GM12878 (cell line): ENCODE measurements around the gene THBS1. TPM values are rescaled to one million over a fixed set of nuclear protein-coding genes. Genes with fewer than 3 reads are reported as not detected.

Experiments used
- ATAC-seq: fragments of 200-7000 bp; cut with Tn5 transposase; 3 replicates; pipeline ENCODE4 v1.9.1; 2020; ENCODE audit warnings: mild to moderate bottlenecking, moderate library complexity
- BruUV-seq: library from RNA; stranded (reverse); fragments of 400-500 nt; replicated peaks from 2 replicates; lab custom pipeline; 2021; lab: Mats Ljungman, UMichigan
- CTCF ChIA-PET: fragments of 300-600 bp; sonication (Branson Sonifier 250); formaldehyde crosslinking; extraction: SDS; loops from one replicate; lab custom pipeline; 2021; ENCODE audit warnings: inconsistent platforms; lab: Yijun Ruan, JAX
- POLR2A ChIA-PET: fragments of 350-600 bp; formaldehyde crosslinking; extraction: SDS; loops from one replicate; lab custom pipeline; 2021; ENCODE audit warnings: inconsistent platforms; lab: Charles Lee
- RAD21 ChIA-PET: fragments of 300-600 bp; sonication (Branson Sonifier 250); formaldehyde crosslinking; loops from one replicate; lab custom pipeline; 2023; ENCODE audit warnings: antibody characterized with exemption; ENCODE audit not compliant: unreplicated experiment; lab: Charles Lee
- SMC1A ChIA-PET: fragments of 300-600 bp; sonication (Branson Sonifier 250); formaldehyde crosslinking; loops from one replicate; lab custom pipeline; 2023; ENCODE audit not compliant: unreplicated experiment, uncharacterized antibody; lab: Charles Lee
- DNase-seq: peaks from one replicate; pipeline ENCODE4 v3.0.0-alpha.2; 2011; ENCODE audit warnings: low read depth, low spot score
- FAIRE-seq: peaks from 3 replicates; lab custom pipeline; 2011; peaks lifted over from hg19 to GRCh38; lab: Jason Lieb, UNC
- H2AFZ ChIP-seq: 2 replicates; pipeline ENCODE4 v1.6.0; 2011; ENCODE audit warnings: low read depth, low read length, control low read depth; ENCODE audit not compliant: control insufficient read depth
- H3K27ac ChIP-seq: 2 replicates; pipeline ENCODE4 v1.5.1; 2011; ENCODE audit warnings: control low read depth; ENCODE audit not compliant: control insufficient read depth, insufficient read depth
- H3K27me3 ChIP-seq, 2 experiments: replicated peaks in 1 of 2; 2 replicates each; pipeline versions ENCODE4 v1.6.0 to v1.6.1; 2011; ENCODE audit warnings: low read length in 1 of 2; ENCODE audit not compliant: control insufficient read depth in 2 of 2, insufficient read depth in 2 of 2
- H3K36me3 ChIP-seq, 2 experiments: 2 replicates each; pipeline ENCODE4 v1.5.1; 2011; ENCODE audit warnings: low read length in 1 of 2; ENCODE audit not compliant: control insufficient read depth in 2 of 2, insufficient read depth in 2 of 2
- H3K4me1 ChIP-seq: 2 replicates; pipeline ENCODE4 v1.6.1; 2011; ENCODE audit warnings: mild to moderate bottlenecking, low read length, moderate library complexity, mixed read lengths; ENCODE audit not compliant: control insufficient read depth, insufficient read depth
- H3K4me2 ChIP-seq: 2 replicates; pipeline ENCODE4 v1.6.0; 2011; ENCODE audit warnings: control low read depth; ENCODE audit not compliant: control insufficient read depth, insufficient read depth
- H3K4me3 ChIP-seq: fragments of 200-600 bp; sonication (generic); 2 replicates; pipeline ENCODE4 v1.5.1; 2016
- H3K79me2 ChIP-seq: 2 replicates; pipeline ENCODE4 v1.6.0; 2011; ENCODE audit warnings: low read length; ENCODE audit not compliant: control insufficient read depth, insufficient read depth
- H3K9ac ChIP-seq: 2 replicates; pipeline ENCODE4 v1.8.0; 2011; ENCODE audit warnings: low read length, control low read depth, mixed read lengths; ENCODE audit not compliant: control insufficient read depth, insufficient read depth
- H3K9me3 ChIP-seq: replicated peaks from 3 replicates; pipeline ENCODE4 v1.5.1; 2011; ENCODE audit warnings: mild to moderate bottlenecking, low read length; ENCODE audit not compliant: control insufficient read depth, insufficient read depth
- H4K20me1 ChIP-seq: 2 replicates; pipeline ENCODE4 v1.6.0; 2011; ENCODE audit not compliant: control insufficient read depth, insufficient read depth
- ATF7 ChIP-seq: fragments of 450-650 bp; IDR thresholded peaks from 2 replicates; pipeline ENCODE4 v1.6.1; 2016; ENCODE audit warnings: low read depth, mild to moderate bottlenecking
- BACH1 ChIP-seq: fragments of 450-650 bp; IDR thresholded peaks from 2 replicates; pipeline ENCODE4 v1.6.1; 2017; ENCODE audit warnings: mild to moderate bottlenecking, borderline replicate concordance
- BCL11A ChIP-seq: IDR thresholded peaks from 2 replicates; pipeline ENCODE4 v1.6.1; 2011; ENCODE audit warnings: low read depth, low read length
- ETV6 ChIP-seq, 2 experiments: fragments of 450-650 bp in 1 of 2; IDR thresholded peaks in 1 of 2; conservative IDR thresholded peaks in 1 of 2; 2 replicates each; pipeline ENCODE4 v1.6.1; 2014; ENCODE audit warnings: antibody characterized with exemption in 1 of 2, borderline replicate concordance in 1 of 2, low read depth in 1 of 2, mild to moderate bottlenecking in 1 of 2, moderate library complexity in 1 of 2
- IKZF2 ChIP-seq, 2 experiments: fragments of 450-650 bp; IDR thresholded peaks; 2 replicates each; pipeline ENCODE4 v1.6.1; 2017; ENCODE audit warnings: mild to moderate bottlenecking in 2 of 2, moderate library complexity in 2 of 2
- JUNB ChIP-seq: IDR thresholded peaks from 2 replicates; pipeline ENCODE4 v1.6.1; 2016; ENCODE audit warnings: antibody characterized with exemption, mild to moderate bottlenecking
- KDM1A ChIP-seq: fragments of 200-600 bp; sonication (generic); IDR thresholded peaks from 2 replicates; pipeline ENCODE4 v1.6.1; 2016; ENCODE audit warnings: borderline replicate concordance
- KLF5 ChIP-seq: fragments of 450-650 bp; IDR thresholded peaks from 2 replicates; pipeline ENCODE4 v1.6.1; 2014; ENCODE audit warnings: mild to moderate bottlenecking; ENCODE audit not compliant: partially characterized antibody
- LARP7 ChIP-seq: fragments of 450-650 bp; IDR thresholded peaks from 2 replicates; pipeline ENCODE4 v1.6.1; 2017; ENCODE audit warnings: mild to moderate bottlenecking
- NR2F1 ChIP-seq: fragments of 450-650 bp; conservative IDR thresholded peaks from 2 replicates; pipeline ENCODE4 v1.6.1; 2017; ENCODE audit warnings: mild to moderate bottlenecking
- NRF1 ChIP-seq: conservative IDR thresholded peaks from 2 replicates; pipeline ENCODE4 v1.6.1; 2011; ENCODE audit warnings: mild to moderate bottlenecking, low read depth, low read length, improper control_type of control experiment
- POLR2AphosphoS5 ChIP-seq: IDR thresholded peaks from 2 replicates; pipeline ENCODE4 v1.6.1; 2011; ENCODE audit warnings: mild to moderate bottlenecking, low read length, inconsistent platforms
- SMAD5 ChIP-seq: IDR thresholded peaks from 2 replicates; pipeline ENCODE4 v1.6.1; 2016; ENCODE audit warnings: antibody characterized with exemption, low read depth
- SRF ChIP-seq, 2 experiments: IDR thresholded peaks; 2 replicates each; pipeline ENCODE4 v1.6.1; 2011; ENCODE audit warnings: low read depth in 2 of 2, low read length in 2 of 2, mild to moderate bottlenecking in 1 of 2, moderate library complexity in 1 of 2
- TAF1 ChIP-seq: IDR thresholded peaks from 2 replicates; pipeline ENCODE4 v1.6.1; 2011; ENCODE audit warnings: mild to moderate bottlenecking, low read depth, low read length, borderline replicate concordance
- TBL1XR1 ChIP-seq: IDR thresholded peaks from 2 replicates; pipeline ENCODE4 v1.6.1; 2012; ENCODE audit warnings: low read depth, low read length, improper control_type of control experiment
- ZBTB11 ChIP-seq: fragments of 450-650 bp; formaldehyde crosslinking; IDR thresholded peaks from 2 replicates; pipeline ENCODE4 v1.5.0; 2022; ENCODE audit warnings: mild to moderate bottlenecking, missing genetic modification characterization
- ZBTB33 ChIP-seq: fragments of 450-650 bp; IDR thresholded peaks from 2 replicates; pipeline ENCODE4 v1.6.1; 2017; ENCODE audit warnings: mild to moderate bottlenecking
- WGBS: methylation state at CpG from one replicate; pipeline ENCODE4 v1.1.6; 2016; ENCODE audit warnings: low lambda C conversion rate; ENCODE audit not compliant: insufficient replicate concordance, insufficient coverage; ENCODE audit errors: missing lambda C conversion rate; 5-methylcytosine and 5-hydroxymethylcytosine counted together
- in situ Hi-C: fragments of 300-500 bp; cut with MboI; formaldehyde crosslinking; loops from 9 replicates; pipeline ENCODE4 v1.14.3; 2018; ENCODE audit warnings: mixed read lengths
- intact Hi-C: fragments of 100-400 bp; cut with micrococcal nuclease; formaldehyde crosslinking; loops from one replicate; pipeline ENCODE4 v1.14.2; 2022; ENCODE audit not compliant: unreplicated experiment
- polyA plus RNA-seq, 11 experiments: library from polyadenylated mRNA; depleted of rRNA in 4 of 11; unstranded in 6 of 11; stranded (reverse) in 5 of 11; fragments of >200 nt; fragmentation: Nextera tagmentation in 4 of 11; fragmentation: Illumina TruSeq in 1 of 11; extraction: Ambion mirVana in 4 of 11; extraction: Trizol in 1 of 11; gene quantifications; 1 replicate in 1 of 11; 2 replicates in 10 of 11; pipeline versions ENCODE4 v1.2.1 to v1.2.3, GENCODE V29; 2011 to 2016; ENCODE audit warnings: inconsistent platforms in 2 of 11, missing spikeins in 2 of 11, low read depth in 1 of 11
- total RNA-seq, 4 experiments: library from RNA; depleted of rRNA in 3 of 4; stranded (reverse); fragments of >200 nt in 3 of 4; fragmentation: Illumina TruSeq in 1 of 4; extraction: Trizol in 1 of 4; gene quantifications; 2 replicates each; pipeline versions ENCODE4 v1.2.1 to v1.2.3, GENCODE V29; 2013 to 2021

The THBS1 gene
- total and polyA plus RNA-seq, 10 of the 15 experiments (the other 5 are each of a cell fraction or from before 2014, with no cell fraction given) = under 0.01 to 1.5 (median 0.23) TPM; not detected in 3

GRCh38 chr15:39591896-39592315, 11.0 kb downstream of the THBS1 start:
- Histone ChIP-seq H2AFZ (no peak overlapping the region), H3K4me3 (no peak overlapping the region), H3K9me3 (no peaks in the 10 kb centered on the region), H3K36me3 (no peaks in the 10 kb centered on the region), H3K9ac (no peak overlapping the region), H3K27me3 (no peaks in the 10 kb centered on the region; a peak in 1 of 4 replicates), H3K4me2 (no peak overlapping the region), H3K27ac (no peak overlapping the region), H4K20me1 (no peaks in the 10 kb centered on the region), H3K4me1 (no peaks in the 10 kb centered on the region), H3K79me2 (no peaks in the 10 kb centered on the region)
- ATAC-seq (no peak), DNase-seq (no peak), FAIRE-seq (no peak)
- BruUV-seq = no TSS peak
- WGBS = 16% methylated on average over 2 of the region's 2 CpGs
- ChIA-PET SMC1A (interaction anchor here (1.2 kb wide), 2 partner anchors 19 to 165 kb away, joined by 4 to 6 read pairs; no protein-coding TSS in a partner anchor), POLR2A (no interaction called here), CTCF (interaction anchor here (0.7 to 2.2 kb wide), 3 partner anchors 12 to 283 kb away, joined by 4 to 15 read pairs (median 7); no protein-coding TSS in a partner anchor), RAD21 (interaction anchor here (1.3 kb wide), 1 partner anchor 94 kb away, joined by 3 read pairs; no protein-coding TSS in a partner anchor)
- in situ Hi-C loops (loop anchor here (25.0 kb wide), 1 partner anchor 780 kb away; no protein-coding TSS in a partner anchor), intact Hi-C loops (no loop called here)
- no peak for TF ChIP-seq LARP7
- TF ChIP-seq ZBTB33 = no peak
- no peak for TF ChIP-seq ATF7
- no peak for TF ChIP-seq ETV6 (conservative IDR thresholded peaks at IDR 0.05 in 1 of 2, IDR thresholded peaks at IDR 0.05 in 1 of 2; ENCODE audit: borderline replicate concordance in 1 of 2, low read depth in 1 of 2)
- TF ChIP-seq BACH1 = no peak
- TF ChIP-seq ZBTB11 (CRISPR knock-in tag) = no peak
- TF ChIP-seq POLR2AphosphoS5 = no peak
- TF ChIP-seq NRF1 = no peak
- no peak for TF ChIP-seq BCL11A
- no peak for TF ChIP-seq SMAD5
- no peak for TF ChIP-seq TAF1
- no peak for TF ChIP-seq KLF5
- TF ChIP-seq IKZF2 (IDR thresholded peaks at IDR 0.05) = no peak
- TF ChIP-seq NR2F1 = no peak
- no peak for TF ChIP-seq KDM1A
- no peak for TF ChIP-seq JUNB
- TF ChIP-seq SRF (IDR thresholded peaks at IDR 0.05; ENCODE audit: low read depth in 2 of 2, low read length in 2 of 2) = no peak
- TF ChIP-seq TBL1XR1 = no peak
